DOHH2 (cell line): ENCODE data around the gene RTN3.

Source experiments
- H3F3A ChIP-seq: fragments of 200-600 bp; sonication (generic), shearing (Covaris generic); 2 replicates; pipeline ENCODE4 v1.6.0; 2016; ENCODE audit warnings: antibody characterized with exemption, mild to moderate bottlenecking; ENCODE audit not compliant: control insufficient read depth, insufficient read depth
- H3K27ac ChIP-seq: fragments of 200-600 bp; sonication (generic); 2 replicates; pipeline ENCODE4 v1.5.1; 2014; ENCODE audit warnings: low read depth, mild to moderate bottlenecking, low read length, moderate library complexity
- H3K27me3 ChIP-seq: fragments of 200-600 bp; sonication (generic); 2 replicates; pipeline ENCODE4 v1.6.1; 2014; ENCODE audit warnings: mild to moderate bottlenecking, low read length, mixed read lengths; ENCODE audit not compliant: control insufficient read depth
- H3K36me3 ChIP-seq: fragments of 200-600 bp; sonication (generic); 2 replicates; pipeline ENCODE4 v1.6.1; 2014; ENCODE audit warnings: mild to moderate bottlenecking, low read length, moderate library complexity, mixed read lengths; ENCODE audit not compliant: control insufficient read depth
- H3K4me1 ChIP-seq: fragments of 200-600 bp; sonication (generic); 2 replicates; pipeline ENCODE4 v1.6.1; 2014; ENCODE audit warnings: mild to moderate bottlenecking, low read length, mixed read lengths; ENCODE audit not compliant: control insufficient read depth
- H3K4me2 ChIP-seq: fragments of 200-600 bp; sonication (generic); 2 replicates; pipeline ENCODE4 v1.6.0; 2014; ENCODE audit warnings: mild to moderate bottlenecking, low read length, moderate library complexity
- H3K4me3 ChIP-seq: fragments of 200-600 bp; sonication (generic); 2 replicates; pipeline ENCODE4 v1.5.1; 2014; ENCODE audit warnings: mild to moderate bottlenecking, low read length, mixed read lengths
- H3K79me2 ChIP-seq: fragments of 200-600 bp; sonication (generic); 2 replicates; pipeline ENCODE4 v1.6.1; 2014; ENCODE audit warnings: mild to moderate bottlenecking, low read length, mixed read lengths; ENCODE audit not compliant: control insufficient read depth
- H3K9me2 ChIP-seq: fragments of 200-600 bp; sonication (generic); replicated peaks from 2 replicates; pipeline ENCODE4 v1.6.1; 2014; ENCODE audit warnings: mild to moderate bottlenecking, low read length, mixed read lengths; ENCODE audit not compliant: control insufficient read depth
- H3K9me3 ChIP-seq: fragments of 200-600 bp; sonication (generic); 2 replicates; pipeline ENCODE4 v1.6.1; 2014; ENCODE audit warnings: antibody characterized with exemption, low read length, mixed read lengths; ENCODE audit not compliant: control insufficient read depth, insufficient read depth
- H4K20me1 ChIP-seq: fragments of 200-600 bp; sonication (generic); 2 replicates; pipeline ENCODE4 v1.6.0; 2014; ENCODE audit warnings: low read depth, mild to moderate bottlenecking, antibody characterized with exemption, low read length, moderate library complexity; ENCODE audit not compliant: control insufficient read depth, insufficient read depth
- CTCF ChIP-seq: fragments of 200-600 bp; sonication (generic); IDR thresholded peaks from one replicate; pipeline ENCODE4 v1.5.1; 2014; ENCODE audit warnings: antibody characterized with exemption, mild to moderate bottlenecking, low read depth, low read length; ENCODE audit not compliant: poor library complexity, severe bottlenecking
- EZH2phosphoT487 ChIP-seq: fragments of 200-600 bp; sonication (generic); IDR thresholded peaks from 2 replicates; pipeline ENCODE4 v1.6.1; 2017; ENCODE audit warnings: borderline replicate concordance, mild to moderate bottlenecking, antibody characterized with exemption, low read length, moderate library complexity, mixed read lengths

Gene RTN3

GRCh38 chr11:63760487-63761079, 79.3 kb downstream of the RTN3 start:
- no peak overlapping the region for H3K4me2 ChIP-seq
- no peak overlapping the region for H3K4me3 ChIP-seq
- 0 out of 2 replicates have a peak, but pooled peaks cover 3% of the 10 kb centered on the region for H3F3A ChIP-seq
- no peaks in the 10 kb centered on the region for H3K79me2 ChIP-seq
- H3K36me3 ChIP-seq, result peaks cover 19% of the 10 kb centered on the region
- no peaks in the 10 kb centered on the region for H3K27me3 ChIP-seq
- H3K9me2 ChIP-seq, result no peaks in the 10 kb centered on the region
- H3K9me3 ChIP-seq, result no peaks in the 10 kb centered on the region
- TF ChIP-seq EZH2phosphoT487 (no peak), CTCF (no peak)
- no peaks in the 10 kb centered on the region for H3K4me1 ChIP-seq
- no peak overlapping the region for H3K27ac ChIP-seq
- no peaks in the 10 kb centered on the region for H4K20me1 ChIP-seq

- Histone ChIP-seq H3K36me3 (peaks cover 20% of the 10 kb centered on the region), H3K27me3 (no peaks in the 10 kb centered on the region), H3K4me1 (no peaks in the 10 kb centered on the region), H3K9me3 (no peaks in the 10 kb centered on the region), H3K4me3 (no peak overlapping the region), H3K27ac (no peak overlapping the region), H3K79me2 (no peaks in the 10 kb centered on the region), H3K4me2 (no peak overlapping the region), H3F3A (0 out of 2 replicates have a peak, but pooled peaks cover 3% of the 10 kb centered on the region), H3K9me2 (no peaks in the 10 kb centered on the region), H4K20me1 (no peaks in the 10 kb centered on the region)
- TF ChIP-seq CTCF (no peak), EZH2phosphoT487 (no peak)
These were observed 79.9 kb downstream of the RTN3 start for GRCh38 chr11:63761188-63761587.

- no peak overlapping the region for H3K27ac ChIP-seq
- H3K4me1 ChIP-seq, result peaks cover 5% of the 10 kb centered on the region
- H3K9me2 ChIP-seq, result no peaks in the 10 kb centered on the region
- peaks cover 16% of the 10 kb centered on the region for H3K36me3 ChIP-seq
- H3K4me2 ChIP-seq, result no peak overlapping the region
- H3K4me3 ChIP-seq, result no peak overlapping the region
- TF ChIP-seq EZH2phosphoT487, result no peak
- TF ChIP-seq CTCF, result no peak
- H3F3A ChIP-seq, result 0 out of 2 replicates have a peak, but pooled peaks cover 3% of the 10 kb centered on the region
- H4K20me1 ChIP-seq, result peaks cover 7% of the 10 kb centered on the region; the same call in 1 of the 2 replicates
- no peaks in the 10 kb centered on the region for H3K27me3 ChIP-seq
- peaks cover 8% of the 10 kb centered on the region for H3K79me2 ChIP-seq
- no peaks in the 10 kb centered on the region for H3K9me3 ChIP-seq
These were observed 80.8 kb downstream of the RTN3 start for GRCh38 chr11:63761931-63762653.
